HG03039 (cell line): Measurements from ENCODE around the gene PLOD1.
"Not testable (repeated sequence)": the region's sequence is repeated elsewhere in the genome, so short reads cannot be mapped to it uniquely, and the experiment has no call there.

Experiments
- ATAC-seq: cut with Tn5 transposase; IDR thresholded peaks from one replicate; pipeline ENCODE4 v1.9.1; 2021; ENCODE audit warnings: mild to moderate bottlenecking, moderate library complexity; ENCODE audit not compliant: unreplicated experiment

The PLOD1 gene

DNA sequence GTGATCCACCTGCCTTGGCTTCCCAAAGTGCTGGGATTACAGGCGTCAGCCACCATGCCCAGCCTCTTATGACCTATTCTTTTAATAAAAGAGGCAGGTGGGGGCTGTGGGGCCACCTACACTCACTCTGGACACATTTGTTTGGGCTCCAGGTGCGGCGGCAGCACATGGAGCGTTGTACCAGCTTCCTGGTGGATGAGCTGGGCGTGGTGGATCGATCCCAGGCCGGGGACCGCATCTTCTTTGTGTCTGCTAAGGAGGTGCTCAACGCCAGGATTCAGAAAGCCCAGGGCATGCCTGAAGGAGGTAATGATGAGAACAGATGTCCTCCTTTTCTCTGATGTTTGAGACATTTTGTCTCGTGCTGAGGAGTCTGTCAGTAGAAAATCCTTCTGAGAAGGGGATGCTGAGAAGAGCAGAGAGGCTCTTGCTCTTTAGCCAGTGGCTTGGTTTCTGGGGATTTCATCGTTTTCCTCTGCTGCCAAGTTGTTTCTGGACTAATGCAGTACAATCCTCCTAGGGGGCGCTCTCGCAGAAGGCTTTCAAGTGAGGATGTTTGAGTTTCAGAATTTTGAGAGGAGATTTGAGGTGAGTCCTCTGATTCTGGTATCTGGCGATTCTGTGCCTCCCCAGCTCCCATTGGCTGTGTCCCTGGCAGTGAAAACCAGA, 66.9 kb downstream of the PLOD1 start:
- no peak for ATAC-seq

DNA sequence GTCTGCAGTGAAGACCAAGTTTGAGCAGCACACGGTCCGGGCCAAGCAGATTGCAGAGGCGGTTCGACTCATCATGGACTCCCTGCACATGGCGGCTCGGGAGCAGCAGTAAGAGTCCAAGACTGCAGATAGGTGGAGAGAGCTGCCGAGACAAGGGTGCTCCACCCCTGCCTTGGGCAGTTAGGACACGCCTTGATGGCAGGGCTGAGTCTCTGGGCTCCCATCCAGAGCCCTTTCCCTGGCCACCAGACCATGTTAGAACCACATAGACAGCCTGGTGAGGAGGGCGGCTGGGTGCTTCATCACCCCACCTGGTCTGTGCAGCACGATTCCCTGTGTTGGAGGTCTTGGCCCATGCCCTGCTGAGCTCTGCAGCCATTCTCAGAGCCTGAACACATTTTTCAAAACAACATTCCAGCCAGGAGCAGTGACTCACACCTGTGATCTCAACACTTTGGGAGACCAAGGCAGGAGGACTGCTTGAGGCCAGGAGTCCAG, 67.5 kb downstream of the PLOD1 start:
- ATAC-seq = no peak

DNA sequence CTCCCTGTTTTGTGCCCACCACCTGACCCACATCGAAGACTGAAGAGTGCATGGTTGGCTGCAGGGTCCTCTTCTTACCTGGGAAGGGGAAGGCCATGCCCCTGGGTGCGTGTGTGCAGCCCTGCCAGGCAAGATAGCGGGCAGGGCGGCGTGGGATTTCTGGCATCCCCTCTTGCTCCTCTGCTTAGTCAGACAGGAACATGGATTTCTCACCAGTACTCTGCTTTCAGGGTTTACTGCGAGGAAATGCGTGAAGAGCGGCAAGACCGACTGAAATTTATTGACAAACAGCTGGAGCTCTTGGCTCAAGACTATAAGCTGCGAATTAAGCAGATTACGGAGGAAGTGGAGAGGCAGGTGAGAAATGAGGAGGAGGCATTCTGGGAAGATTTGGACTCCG, 69.2 kb downstream of the PLOD1 start:
- no peak for ATAC-seq

DNA sequence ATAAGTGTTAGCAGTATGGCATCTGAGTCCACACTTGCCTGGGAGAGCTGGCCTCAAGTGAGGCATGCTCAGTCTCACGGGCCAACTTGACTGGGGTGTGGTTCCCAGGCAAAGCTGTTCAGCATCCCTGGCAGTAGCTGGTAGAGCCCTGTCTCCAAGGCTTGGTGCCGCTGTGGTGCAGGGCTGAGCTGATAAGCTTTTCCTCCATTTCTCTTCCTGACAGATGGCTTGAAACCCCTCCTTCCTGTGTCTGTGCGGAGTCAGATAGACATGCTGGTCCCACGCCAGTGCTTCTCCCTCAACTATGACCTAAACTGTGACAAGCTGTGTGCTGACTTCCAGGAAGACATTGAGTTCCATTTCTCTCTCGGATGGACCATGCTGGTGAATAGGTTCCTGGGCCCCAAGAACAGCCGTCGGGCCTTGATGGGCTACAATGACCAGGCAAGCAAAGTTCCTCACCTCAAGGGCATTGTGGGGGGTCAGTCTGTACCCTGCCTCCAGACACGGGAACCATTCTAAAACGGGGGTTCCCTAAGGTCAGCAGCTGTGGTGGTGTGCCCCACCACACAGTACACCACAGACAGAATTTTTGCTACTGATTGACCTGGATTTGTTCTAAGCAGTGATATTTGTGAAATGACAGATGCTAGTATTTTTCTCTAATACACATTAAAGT, 71.1 kb downstream of the PLOD1 start:
- ATAC-seq = no peak

DNA sequence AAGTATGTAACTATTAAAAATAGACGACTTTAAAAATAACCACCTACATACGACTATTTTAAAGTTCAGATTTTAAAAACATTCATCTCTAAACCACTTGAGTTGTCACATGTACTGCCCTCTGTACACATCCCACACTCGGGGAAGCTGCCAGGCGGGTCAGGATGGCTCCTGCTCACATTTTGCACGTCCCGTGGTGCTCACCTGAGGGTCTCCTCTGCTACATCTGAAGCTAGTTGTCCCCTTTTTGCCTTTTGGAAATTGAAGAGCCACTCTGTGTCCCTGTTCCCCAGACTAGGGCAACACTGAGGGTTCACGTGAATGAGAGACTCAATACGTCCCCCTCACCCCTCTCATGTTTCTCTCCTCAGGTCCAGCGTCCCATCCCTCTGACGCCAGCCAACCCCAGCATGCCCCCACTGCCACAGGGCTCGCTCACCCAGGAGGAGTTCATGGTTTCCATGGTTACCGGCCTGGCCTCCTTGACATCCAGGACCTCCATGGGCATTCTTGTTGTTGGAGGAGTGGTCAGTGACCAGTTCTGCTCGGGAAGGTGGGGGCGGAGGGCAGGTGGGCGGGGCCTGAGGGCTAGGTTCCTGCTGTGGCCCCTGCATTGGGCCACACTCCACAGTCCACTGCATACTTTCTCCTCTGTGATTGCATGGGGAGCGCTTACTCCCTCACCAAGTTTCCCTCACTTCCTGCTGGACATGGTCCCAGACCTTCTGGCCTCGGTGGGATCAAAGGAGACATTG, 71.8 kb downstream of the PLOD1 start:
- ATAC-seq = no peak

DNA sequence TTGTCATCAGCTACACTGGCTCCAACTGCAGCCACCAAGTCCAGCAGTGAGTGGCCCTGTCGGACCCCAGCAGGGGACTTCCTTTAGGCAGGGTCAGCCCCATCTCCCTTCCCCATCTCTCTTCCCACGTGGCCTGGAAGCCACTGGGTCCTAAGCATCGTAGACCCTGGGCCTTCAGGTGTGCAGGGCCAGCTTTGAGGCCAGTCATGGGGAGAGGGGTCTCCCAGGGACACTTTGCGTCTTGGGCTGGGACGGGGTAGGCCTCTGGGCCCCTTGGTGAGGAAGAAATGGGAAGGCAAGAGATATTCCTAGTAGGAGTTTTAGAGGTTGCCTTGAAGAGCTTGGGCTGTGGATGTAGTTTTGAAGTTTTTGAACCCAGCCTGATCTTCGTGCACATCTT, 72.7 kb downstream of the PLOD1 start:
- ATAC-seq = no peak

DNA sequence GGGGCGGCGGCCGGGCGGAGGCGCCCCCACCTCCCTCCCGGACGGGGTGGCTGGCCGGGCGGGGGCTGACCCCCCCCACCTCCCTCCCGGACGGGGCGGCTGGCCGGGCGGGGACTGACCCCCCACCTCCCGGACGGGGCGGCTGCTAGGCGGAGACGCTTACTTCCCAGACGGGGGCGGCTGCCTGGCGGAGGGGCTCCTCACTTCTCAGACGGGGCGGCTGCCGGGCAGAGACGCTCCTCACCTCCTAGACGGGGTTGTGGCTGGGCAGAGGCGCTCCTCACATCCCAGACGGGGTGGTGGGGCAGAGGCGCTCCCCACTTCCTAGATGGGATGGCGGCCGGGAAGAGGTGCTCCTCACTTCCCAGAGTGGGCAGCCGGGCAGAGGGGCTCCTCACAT, 73.8 kb downstream of the PLOD1 start:
- ATAC-seq = not testable (repeated sequence)

DNA sequence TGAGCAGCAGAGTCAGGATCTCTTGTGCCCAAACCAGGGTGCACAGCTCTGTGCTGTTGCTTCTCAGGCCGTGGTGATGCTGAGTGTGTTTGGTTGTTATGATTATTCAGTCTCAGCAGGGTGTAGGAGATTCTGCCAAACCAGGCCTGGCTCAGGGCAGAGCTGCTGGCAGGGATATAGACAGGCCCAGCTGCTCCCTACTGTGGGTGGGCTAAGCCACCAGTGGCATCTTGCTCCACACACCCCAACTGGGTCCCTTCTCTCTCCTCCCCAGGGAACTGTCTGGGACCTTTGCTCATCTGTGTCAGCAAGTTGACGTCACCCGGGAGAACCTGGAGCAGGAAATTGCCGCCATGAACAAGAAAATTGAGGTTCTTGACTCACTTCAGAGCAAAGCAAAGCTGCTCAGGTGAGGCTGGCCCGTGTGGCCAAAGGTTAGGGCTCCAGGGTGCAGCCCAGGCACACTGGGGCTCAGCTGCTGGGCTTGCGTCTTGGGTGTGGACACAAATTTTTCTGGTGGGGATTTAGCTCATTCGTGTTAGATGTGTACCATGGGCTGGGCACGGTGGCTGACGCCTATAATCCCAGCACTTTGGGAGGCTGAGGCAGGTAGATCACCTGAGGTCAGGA, 74.9 kb downstream of the PLOD1 start:
- no peak for ATAC-seq

DNA sequence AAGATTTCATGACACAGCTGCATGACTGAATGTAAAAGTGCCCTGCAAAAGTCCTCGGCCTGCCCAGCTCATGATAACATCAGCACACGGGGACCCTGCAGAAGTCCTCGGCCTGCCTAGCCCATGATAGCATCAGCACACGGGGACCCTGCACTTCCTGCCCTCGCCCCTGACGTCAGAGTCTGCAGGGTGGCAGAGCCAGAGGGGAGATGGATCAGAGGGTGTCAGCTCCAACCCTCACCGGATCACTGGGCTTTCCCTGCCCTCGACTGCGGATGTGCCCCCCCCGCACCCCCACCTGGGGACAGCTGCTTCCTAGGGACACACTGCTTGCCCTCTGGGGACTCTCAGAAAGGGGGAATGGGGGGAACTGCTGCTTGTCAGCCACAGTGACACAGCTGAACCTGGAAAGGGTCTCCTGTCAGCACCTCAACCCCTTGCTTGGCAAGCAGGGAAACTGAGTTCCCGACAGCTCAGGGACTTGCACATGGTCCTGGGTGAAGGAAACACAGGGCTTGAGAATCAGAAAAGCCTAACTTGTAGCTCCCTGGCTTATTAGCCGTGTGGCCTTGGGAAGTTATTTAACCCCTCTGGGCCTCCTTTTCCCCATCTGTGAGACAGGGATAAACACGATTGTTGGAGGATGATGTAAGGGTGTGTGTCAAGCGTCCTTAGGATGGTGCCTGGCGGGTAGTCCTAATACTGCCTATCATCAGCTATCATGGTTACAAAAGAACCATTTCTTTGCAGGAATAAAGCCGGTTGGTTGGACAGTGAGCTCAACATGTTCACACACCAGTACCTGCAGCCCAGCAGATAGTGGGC, 76.4 kb downstream of the PLOD1 start:
- ATAC-seq = no peak

DNA sequence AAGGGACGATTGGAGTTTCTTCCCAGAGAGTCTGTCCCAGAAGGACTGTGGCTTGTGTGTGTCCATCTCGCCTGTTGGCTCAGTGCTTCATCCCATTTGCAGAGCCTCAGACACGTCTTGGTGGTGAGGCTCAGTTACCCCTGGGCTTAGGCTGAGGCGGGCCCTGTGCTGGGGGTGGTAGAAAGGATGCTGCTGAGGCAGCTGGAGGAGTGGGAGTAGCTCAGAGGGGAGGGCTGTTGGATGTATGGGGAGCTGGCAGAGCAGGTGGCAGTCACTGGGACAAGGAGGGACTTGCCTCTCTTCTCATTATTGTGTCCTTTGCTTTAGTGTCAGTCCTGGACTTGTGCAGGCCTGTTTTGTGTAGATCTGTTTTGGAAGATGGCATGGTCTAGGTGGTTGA, 77.5 kb downstream of the PLOD1 start:
- ATAC-seq = no peak

DNA sequence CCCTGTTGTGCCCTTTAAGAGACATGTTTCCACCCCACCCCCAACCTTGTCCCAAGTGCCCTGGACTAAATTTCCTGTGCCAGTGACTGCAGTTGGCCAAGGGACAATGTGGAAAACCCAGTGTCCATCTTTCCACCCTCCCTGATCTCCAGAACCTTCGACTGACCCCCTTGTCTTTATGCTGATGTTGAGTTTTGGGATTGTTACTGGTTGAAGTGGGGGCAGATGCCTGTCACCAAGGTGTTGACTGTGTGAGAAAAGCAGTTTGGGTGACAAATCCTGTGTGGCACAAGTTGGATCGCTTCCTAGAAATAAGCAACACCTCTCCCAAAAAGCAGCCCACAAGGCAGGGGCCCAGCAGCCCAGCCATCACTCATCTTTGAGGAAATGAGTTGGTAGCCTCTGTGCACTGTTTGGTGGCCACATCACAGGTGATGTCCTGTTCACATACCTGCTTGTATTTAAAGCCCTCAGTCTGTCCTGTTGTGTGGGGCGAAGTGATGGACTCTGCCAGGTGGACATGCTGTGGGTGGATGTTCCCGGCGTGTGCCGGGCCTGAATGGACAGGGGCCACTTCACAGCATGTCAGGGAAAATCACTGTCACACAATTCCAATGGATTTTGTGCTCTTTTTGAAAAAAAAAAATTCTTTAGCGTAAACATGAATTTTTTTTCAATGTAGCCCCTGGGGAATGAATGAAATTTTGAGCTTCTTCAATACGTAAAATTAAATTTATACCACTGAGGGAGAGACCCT, 78.2 kb downstream of the PLOD1 start:
- ATAC-seq = no peak

DNA sequence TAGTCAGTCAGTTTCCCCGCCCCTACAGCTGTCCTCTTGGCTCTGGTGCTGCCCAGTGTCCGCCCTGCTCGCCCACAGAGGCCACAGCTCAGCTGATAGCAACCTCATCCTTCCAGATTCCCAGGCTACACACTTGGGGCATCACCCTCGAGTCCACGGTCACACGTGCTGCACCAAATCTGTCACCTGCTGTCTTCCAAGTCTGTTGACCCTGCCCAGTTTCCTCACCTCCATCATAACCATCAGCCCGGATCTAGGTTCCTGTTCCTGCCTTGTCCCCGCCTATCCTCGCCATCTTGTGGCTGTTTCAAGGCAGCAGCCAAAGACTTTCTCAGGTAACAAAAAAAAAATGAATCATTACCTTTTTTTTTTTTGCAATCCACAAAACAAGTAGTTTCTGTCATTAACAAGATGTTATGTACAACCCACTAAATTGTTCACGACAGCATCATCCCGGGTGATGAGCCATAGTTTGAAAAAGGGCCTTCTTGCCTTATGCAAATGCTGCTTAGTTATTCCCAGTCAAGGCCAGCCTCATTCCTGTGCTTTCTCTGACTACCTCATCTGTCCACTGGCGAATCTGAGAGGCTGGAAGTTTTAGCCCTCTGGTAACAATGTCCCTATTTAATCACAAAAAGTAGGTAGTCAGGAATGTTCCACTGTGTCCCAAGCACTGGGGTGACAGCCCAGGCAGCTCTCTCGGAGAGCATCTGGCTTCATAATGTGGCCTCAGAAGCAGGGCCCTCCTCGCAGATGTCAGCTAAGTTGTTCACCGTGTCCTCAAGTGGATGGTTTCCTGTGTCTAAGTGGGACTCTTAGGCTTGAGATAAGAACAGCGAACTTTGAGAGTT, 79.8 kb downstream of the PLOD1 start:
- ATAC-seq = no peak

DNA sequence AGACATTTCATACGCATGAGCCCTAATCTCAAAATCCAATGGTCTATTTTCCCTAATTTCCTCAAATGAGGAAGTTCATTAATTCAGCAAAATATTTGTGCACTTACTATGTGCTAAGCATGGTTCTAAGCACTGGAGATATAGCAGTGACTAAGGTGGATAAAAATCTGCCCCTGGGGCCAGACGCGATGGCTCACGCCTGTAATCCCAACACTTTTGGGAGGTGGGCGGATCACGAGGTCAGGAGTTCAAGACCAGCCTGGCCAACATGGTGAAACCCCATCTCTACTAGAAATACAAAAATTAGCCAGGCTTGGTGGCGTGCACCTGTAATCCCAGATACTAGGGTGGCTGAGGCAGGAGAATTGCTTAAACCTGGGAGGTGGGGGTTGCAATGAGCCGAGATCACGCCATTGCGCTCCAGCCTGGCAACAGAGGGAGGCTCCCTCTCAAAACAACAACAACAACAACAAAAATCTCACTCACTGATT, 80.5 kb downstream of the PLOD1 start:
- ATAC-seq = no peak

DNA sequence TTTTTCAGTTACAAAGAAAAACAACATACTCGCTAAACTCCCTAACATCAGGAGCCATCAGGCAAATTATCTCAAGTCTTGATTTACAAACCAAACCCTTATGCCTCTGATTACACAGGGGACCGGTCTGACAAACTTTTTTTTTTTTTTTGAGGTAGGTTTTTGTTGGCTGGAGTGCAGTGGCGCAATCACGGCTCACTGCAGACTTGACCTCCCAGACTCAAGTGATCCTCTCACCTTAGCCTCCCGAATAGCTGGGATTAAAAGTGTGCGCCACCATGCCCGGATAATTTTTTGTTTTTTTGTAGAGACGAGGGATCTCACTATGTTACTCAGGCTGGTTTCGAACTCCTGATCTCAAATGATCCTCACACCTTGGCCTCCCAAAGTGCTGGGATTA, 81.0 kb downstream of the PLOD1 start:
- ATAC-seq = no peak

DNA sequence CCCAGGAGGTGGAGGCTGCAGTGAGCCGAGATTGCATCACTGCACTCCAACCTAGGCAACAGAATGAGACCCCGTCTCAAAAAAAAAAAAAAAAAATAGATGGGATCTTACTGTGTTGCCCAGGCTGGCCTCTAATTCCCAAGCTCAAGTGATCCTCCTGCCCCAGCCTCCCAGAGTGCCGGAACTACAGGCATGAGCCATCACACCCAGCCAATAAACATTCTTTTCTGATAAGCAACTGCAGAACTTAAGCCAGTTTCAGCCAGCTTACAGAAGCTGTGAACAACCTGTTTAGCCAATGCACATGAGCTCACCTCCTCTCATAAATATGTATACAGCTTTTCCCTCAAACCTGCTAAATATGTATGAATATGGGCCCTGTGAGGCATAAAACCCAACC, 81.7 kb downstream of the PLOD1 start:
- no peak for ATAC-seq

DNA sequence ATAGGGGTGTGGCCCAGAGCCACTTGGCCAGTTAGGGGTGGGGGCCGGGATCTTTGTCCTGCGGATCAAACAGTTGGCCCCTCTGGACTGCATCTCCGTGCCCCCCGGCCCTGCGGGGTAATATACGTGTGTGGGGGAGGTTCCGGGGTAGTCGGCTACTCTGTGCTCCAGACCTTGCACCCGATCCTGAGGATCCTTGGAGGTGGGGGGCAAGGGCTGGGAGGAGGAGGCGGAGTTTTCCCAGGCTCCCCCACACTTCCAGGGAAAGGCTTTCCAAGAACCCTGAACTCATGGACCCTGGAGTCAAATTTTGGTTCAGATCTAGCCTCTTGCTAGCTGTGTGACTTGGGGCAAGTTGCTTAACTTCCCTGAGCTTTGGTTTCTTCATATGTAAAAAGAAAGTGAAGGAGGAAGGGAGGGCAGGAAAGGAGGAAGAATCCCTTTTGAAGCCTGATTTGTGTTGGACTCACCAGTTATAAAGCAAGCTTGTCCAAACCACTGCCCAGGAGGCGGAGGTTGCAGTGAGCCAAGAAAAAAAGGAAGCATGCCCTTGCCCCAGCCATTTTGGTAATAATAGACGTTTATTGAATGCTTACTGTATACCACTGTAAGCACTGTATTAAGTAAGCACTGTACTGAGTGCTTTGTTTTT, 85.5 kb downstream of the PLOD1 start:
- ATAC-seq = no peak

DNA sequence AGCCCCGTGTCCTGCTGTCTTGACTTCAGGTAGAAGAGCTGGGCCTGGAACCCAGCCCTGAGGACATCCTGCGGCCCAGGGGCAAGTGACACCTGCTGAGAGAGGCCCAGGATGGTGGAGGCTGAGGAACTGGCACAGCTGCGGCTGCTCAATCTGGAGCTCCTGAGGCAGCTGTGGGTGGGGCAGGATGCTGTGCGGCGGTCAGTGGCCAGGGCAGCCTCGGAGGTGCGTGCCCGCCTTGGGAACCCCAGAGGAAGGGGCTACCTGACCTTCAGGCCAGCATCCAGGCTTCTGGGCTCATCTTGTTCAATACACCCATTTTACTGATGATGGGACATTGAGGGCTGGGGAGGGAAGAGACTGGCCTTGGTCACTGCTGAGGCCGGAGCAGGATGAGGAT, 87.1 kb downstream of the PLOD1 start:
- no peak for ATAC-seq

DNA sequence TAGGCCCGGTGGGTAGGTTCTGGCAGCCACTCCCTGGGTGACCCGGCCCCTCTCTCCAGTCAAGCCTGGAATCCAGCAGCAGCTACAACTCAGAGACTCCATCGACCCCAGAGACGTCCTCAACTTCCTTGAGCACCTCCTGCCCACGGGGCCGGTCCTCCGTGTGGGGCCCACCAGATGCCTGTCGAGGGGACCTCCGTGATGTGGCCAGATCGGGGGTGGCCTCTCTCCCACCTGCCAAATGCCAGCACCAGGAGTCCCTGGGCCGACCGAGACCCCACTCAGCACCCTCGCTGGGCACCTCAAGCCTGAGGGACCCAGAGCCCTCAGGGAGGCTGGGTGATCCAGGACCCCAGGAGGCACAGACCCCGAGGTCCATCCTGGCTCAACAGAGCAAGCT, 87.5 kb downstream of the PLOD1 start:
- no peak for ATAC-seq
